ENCODE measurements around the gene POU6F2. TPM values are rescaled to one million over a fixed set of nuclear protein-coding genes. Genes with fewer than 3 reads are reported as not detected.

Gene POU6F2
- total and polyA plus RNA-seq, 9 of the 15 experiments (the other 6 are each of a cell fraction or from before 2014, with no cell fraction given): 0.29 to 1.5 (median 0.96) TPM

DNA sequence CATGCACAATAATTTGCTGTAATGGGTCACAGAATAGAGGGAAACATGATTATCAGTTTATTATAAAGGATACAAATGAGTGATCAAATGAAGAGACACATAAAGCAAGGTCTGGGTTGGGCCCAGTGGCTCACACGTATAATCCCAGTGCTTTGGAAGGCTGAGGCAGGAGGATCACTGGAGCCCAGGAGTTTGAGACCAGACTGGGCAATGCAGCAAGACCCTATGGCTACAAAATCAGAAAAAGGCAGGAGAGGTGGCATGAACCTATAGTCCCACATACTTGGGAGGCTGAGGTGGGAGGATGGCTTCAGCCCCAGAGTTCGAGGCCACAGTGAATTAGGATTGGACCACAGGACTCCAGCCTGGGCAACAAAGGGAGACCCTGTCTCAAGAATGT lies 421.7 kb downstream of the POU6F2 start:
- Histone ChIP-seq H2AFZ (ENCODE audit: low read depth, low read length) (no peak overlapping the region), H3K79me2 (ENCODE audit: control insufficient read depth, insufficient read depth, low read length) (no peaks in the 10 kb centered on the region), H3K9me3 (replicated peaks; ENCODE audit: control insufficient read depth, insufficient read depth, low read depth, low read length) (no peaks in the 10 kb centered on the region), H4K20me1 (replicated peaks; ENCODE audit: control insufficient read depth, insufficient read depth, low read length) (no peaks in the 10 kb centered on the region), H3K4me2 (ENCODE audit: insufficient read depth, low read length) (no peak overlapping the region), H3K9ac (ENCODE audit: insufficient read depth in 1 of 2, low read depth in 2 of 2, low read length in 2 of 2) (no peak overlapping the region), H3K9me1 (ENCODE audit: control insufficient read depth, insufficient read depth, low read length) (no peaks in the 10 kb centered on the region), H3K4me1 (replicated peaks in 1 of 2; ENCODE audit: control insufficient read depth in 2 of 2, insufficient read depth in 2 of 2, low read length in 2 of 2) (no peaks in the 10 kb centered on the region), H3K4me3 (no peak overlapping the region), H3K27ac (ENCODE audit: extremely low read depth, low read depth, low read length) (no peak overlapping the region), H3K27me3 (ENCODE audit: control insufficient read depth in 2 of 2, insufficient read depth in 2 of 2, low read length in 2 of 2) (no peaks in the 10 kb centered on the region; a peak in 2 of 5 replicates), H3K36me3 (ENCODE audit: control insufficient read depth, insufficient read depth, low read length) (no peaks in the 10 kb centered on the region)
- FAIRE-seq: no peak
- in situ Hi-C loops (cut with MboI): no loop called here
- POLR2A ChIA-PET: no interaction called here
- no peak for DNase-seq (ENCODE audit: extremely low read depth in 1 of 4, low spot score in 3 of 4)
- intact Hi-C loops (cut with micrococcal nuclease): no loop called here
- no TSS peak for BruUV-seq (replicated peaks)
- ATAC-seq: no peak
- 6% methylated on average over 2 of the region's 2 CpGs for WGBS (ENCODE audit: insufficient coverage, low coverage, missing lambda C conversion rate)
- CTCF ChIA-PET (ENCODE audit: low intra/inter-chr PET ratio): no interaction called here
- no peak for TF ChIP-seq ZSCAN32 (CRISPR knock-in tag; IDR thresholded peaks at IDR 0.05)
- TF ChIP-seq SREBF1 (IDR thresholded peaks at IDR 0.05; ENCODE audit: borderline replicate concordance, low read depth, low read length): no peak
- no peak for TF ChIP-seq ZNF354B (CRISPR knock-in tag; IDR thresholded peaks at IDR 0.05)
- TF ChIP-seq, protein P1, sequence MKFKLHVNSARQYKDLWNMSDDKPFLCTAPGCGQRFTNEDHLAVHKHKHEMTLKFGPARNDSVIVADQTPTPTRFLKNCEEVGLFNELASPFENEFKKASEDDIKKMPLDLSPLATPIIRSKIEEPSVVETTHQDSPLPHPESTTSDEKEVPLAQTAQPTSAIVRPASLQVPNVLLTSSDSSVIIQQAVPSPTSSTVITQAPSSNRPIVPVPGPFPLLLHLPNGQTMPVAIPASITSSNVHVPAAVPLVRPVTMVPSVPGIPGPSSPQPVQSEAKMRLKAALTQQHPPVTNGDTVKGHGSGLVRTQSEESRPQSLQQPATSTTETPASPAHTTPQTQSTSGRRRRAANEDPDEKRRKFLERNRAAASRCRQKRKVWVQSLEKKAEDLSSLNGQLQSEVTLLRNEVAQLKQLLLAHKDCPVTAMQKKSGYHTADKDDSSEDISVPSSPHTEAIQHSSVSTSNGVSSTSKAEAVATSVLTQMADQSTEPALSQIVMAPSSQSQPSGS (CRISPR knock-in tag; IDR thresholded peaks at IDR 0.05): no peak
- TF ChIP-seq ZZZ3 (IDR thresholded peaks at IDR 0.05): no peak
- TF ChIP-seq DNMT1 (IDR thresholded peaks at IDR 0.05): no peak
- TF ChIP-seq HNRNPLL (IDR thresholded peaks at IDR 0.05; ENCODE audit: low read depth, low read length, poor library complexity, severe bottlenecking): no peak
- TF ChIP-seq, protein P2, sequence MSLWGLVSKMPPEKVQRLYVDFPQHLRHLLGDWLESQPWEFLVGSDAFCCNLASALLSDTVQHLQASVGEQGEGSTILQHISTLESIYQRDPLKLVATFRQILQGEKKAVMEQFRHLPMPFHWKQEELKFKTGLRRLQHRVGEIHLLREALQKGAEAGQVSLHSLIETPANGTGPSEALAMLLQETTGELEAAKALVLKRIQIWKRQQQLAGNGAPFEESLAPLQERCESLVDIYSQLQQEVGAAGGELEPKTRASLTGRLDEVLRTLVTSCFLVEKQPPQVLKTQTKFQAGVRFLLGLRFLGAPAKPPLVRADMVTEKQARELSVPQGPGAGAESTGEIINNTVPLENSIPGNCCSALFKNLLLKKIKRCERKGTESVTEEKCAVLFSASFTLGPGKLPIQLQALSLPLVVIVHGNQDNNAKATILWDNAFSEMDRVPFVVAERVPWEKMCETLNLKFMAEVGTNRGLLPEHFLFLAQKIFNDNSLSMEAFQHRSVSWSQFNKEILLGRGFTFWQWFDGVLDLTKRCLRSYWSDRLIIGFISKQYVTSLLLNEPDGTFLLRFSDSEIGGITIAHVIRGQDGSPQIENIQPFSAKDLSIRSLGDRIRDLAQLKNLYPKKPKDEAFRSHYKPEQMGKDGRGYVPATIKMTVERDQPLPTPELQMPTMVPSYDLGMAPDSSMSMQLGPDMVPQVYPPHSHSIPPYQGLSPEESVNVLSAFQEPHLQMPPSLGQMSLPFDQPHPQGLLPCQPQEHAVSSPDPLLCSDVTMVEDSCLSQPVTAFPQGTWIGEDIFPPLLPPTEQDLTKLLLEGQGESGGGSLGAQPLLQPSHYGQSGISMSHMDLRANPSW (CRISPR knock-in tag; IDR thresholded peaks at IDR 0.05): no peak
- no peak for TF ChIP-seq EP400 (IDR thresholded peaks at IDR 0.05)
- TF ChIP-seq, protein P3, sequence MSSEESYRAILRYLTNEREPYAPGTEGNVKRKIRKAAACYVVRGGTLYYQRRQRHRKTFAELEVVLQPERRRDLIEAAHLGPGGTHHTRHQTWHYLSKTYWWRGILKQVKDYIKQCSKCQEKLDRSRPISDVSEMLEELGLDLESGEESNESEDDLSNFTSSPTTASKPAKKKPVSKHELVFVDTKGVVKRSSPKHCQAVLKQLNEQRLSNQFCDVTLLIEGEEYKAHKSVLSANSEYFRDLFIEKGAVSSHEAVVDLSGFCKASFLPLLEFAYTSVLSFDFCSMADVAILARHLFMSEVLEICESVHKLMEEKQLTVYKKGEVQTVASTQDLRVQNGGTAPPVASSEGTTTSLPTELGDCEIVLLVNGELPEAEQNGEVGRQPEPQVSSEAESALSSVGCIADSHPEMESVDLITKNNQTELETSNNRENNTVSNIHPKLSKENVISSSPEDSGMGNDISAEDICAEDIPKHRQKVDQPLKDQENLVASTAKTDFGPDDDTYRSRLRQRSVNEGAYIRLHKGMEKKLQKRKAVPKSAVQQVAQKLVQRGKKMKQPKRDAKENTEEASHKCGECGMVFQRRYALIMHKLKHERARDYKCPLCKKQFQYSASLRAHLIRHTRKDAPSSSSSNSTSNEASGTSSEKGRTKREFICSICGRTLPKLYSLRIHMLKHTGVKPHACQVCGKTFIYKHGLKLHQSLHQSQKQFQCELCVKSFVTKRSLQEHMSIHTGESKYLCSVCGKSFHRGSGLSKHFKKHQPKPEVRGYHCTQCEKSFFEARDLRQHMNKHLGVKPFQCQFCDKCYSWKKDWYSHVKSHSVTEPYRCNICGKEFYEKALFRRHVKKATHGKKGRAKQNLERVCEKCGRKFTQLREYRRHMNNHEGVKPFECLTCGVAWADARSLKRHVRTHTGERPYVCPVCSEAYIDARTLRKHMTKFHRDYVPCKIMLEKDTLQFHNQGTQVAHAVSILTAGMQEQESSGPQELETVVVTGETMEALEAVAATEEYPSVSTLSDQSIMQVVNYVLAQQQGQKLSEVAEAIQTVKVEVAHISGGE (CRISPR knock-in tag; IDR thresholded peaks at IDR 0.05): no peak
- TF ChIP-seq RAD51 (IDR thresholded peaks at IDR 0.05; ENCODE audit: borderline replicate concordance, low read depth): no peak
- TF ChIP-seq ZNF311 (CRISPR knock-in tag; IDR thresholded peaks at IDR 0.05): no peak
- TF ChIP-seq CAMTA2 (CRISPR knock-in tag; conservative IDR thresholded peaks at IDR 0.05): no peak
- TF ChIP-seq, protein P4, sequence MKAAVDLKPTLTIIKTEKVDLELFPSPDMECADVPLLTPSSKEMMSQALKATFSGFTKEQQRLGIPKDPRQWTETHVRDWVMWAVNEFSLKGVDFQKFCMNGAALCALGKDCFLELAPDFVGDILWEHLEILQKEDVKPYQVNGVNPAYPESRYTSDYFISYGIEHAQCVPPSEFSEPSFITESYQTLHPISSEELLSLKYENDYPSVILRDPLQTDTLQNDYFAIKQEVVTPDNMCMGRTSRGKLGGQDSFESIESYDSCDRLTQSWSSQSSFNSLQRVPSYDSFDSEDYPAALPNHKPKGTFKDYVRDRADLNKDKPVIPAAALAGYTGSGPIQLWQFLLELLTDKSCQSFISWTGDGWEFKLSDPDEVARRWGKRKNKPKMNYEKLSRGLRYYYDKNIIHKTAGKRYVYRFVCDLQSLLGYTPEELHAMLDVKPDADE (conservative IDR thresholded peaks at IDR 0.05; ENCODE audit: control insufficient read depth, low read depth, low read length): no peak
- no peak for TF ChIP-seq EP300 (IDR thresholded peaks at IDR 0.05; ENCODE audit: low read length)
